Gastroesophageal sphincter (tissue), 3 donors: ENCODE data around the gene IQCM.
"Not testable (repeated sequence)": the region's sequence is repeated elsewhere in the genome, so short reads cannot be mapped to it uniquely, and the experiment has no call there.

Source experiments
- CTCF ChIP-seq, 4 experiments: fragments of 200-600 bp in 2 of 4; fragments of 450-650 bp in 2 of 4; sonication (generic) in 1 of 4; IDR thresholded peaks; one replicate each; pipeline ENCODE4 v1.5.1; 2017 to 2019; ENCODE audit warnings: antibody characterized with exemption in 4 of 4, mild to moderate bottlenecking in 2 of 4, moderate library complexity in 2 of 4
- POLR2A ChIP-seq, 2 donors: fragments of 450-650 bp; IDR thresholded peaks; one replicate each; pipeline ENCODE4 v1.6.1; 2017; ENCODE audit warnings: antibody characterized with exemption in 2 of 2, mild to moderate bottlenecking in 2 of 2, moderate library complexity in 1 of 2
- POLR2AphosphoS5 ChIP-seq: sonication (generic); formaldehyde crosslinking; IDR thresholded peaks from one replicate; pipeline ENCODE4 v1.6.1; 2017; ENCODE audit warnings: antibody characterized with exemption

GRCh38 chr4:149341117-149341516 is 474.5 kb downstream of the IQCM start:
- TF ChIP-seq POLR2AphosphoS5; POLR2A (IDR thresholded peaks at IDR 0.05); CTCF (IDR thresholded peaks at IDR 0.05): not testable (repeated sequence)
